Liver (tissue), 9 donors: Measurements from ENCODE around the gene ARL13B. TPM values are rescaled to one million over a fixed set of nuclear protein-coding genes. Genes with fewer than 3 reads are reported as not detected.

Source experiments
- DNase-seq: peaks from one replicate; pipeline ENCODE4 v3.0.0-alpha.2; 2017; ENCODE audit warnings: low spot score
- H3K27ac ChIP-seq, 2 donors: one replicate each; pipeline ENCODE4 v1.7.0; 2013; ENCODE audit warnings: inconsistent platforms in 2 of 2, low read length in 2 of 2, control low read depth in 1 of 2, low read depth in 1 of 2, mild to moderate bottlenecking in 1 of 2
- H3K27me3 ChIP-seq, 4 donors: one replicate each; pipeline versions ENCODE4 v1.6.1 to v1.7.0; 2013; ENCODE audit warnings: low read length in 3 of 4, inconsistent platforms in 1 of 4, mild to moderate bottlenecking in 1 of 4, moderate library complexity in 1 of 4; ENCODE audit not compliant: control insufficient read depth in 4 of 4, insufficient read depth in 4 of 4
- H3K36me3 ChIP-seq, 4 donors: one replicate each; pipeline versions ENCODE4 v1.6.1 to v1.7.0; 2013; ENCODE audit warnings: low read length in 3 of 4, mild to moderate bottlenecking in 3 of 4, low read depth in 1 of 4, moderate library complexity in 1 of 4; ENCODE audit not compliant: control insufficient read depth in 4 of 4, insufficient read depth in 3 of 4
- H3K4me1 ChIP-seq, 4 donors: one replicate each; pipeline versions ENCODE4 v1.6.1 to v1.7.0; 2013; ENCODE audit warnings: low read length in 3 of 4, mild to moderate bottlenecking in 3 of 4, moderate library complexity in 1 of 4; ENCODE audit not compliant: control insufficient read depth in 4 of 4, insufficient read depth in 4 of 4
- H3K4me3 ChIP-seq, 3 donors: one replicate each; pipeline versions ENCODE4 v1.6.1 to v1.7.0; 2013; ENCODE audit warnings: low read length in 3 of 3, control low read depth in 1 of 3, low read depth in 1 of 3, mild to moderate bottlenecking in 1 of 3
- H3K9ac ChIP-seq, 2 donors: one replicate each; pipeline ENCODE4 v1.7.0; 2013; ENCODE audit warnings: low read length in 2 of 2, mild to moderate bottlenecking in 2 of 2, moderate library complexity in 2 of 2, control low read depth in 1 of 2, low read depth in 1 of 2
- H3K9me3 ChIP-seq, 4 donors: one replicate each; pipeline versions ENCODE4 v1.6.1 to v1.7.0; 2013; ENCODE audit warnings: low read length in 3 of 4; ENCODE audit not compliant: control insufficient read depth in 4 of 4
- ATF3 ChIP-seq: IDR thresholded peaks from 2 replicates; pipeline ENCODE4 v1.6.1; 2016; ENCODE audit warnings: antibody characterized with exemption
- CTCF ChIP-seq: fragments of 150-350 bp; IDR thresholded peaks from 2 replicates; pipeline ENCODE4 v1.5.1; 2017; ENCODE audit warnings: improper control_type of control experiment, low read depth, low read length; ENCODE audit not compliant: missing input control
- EGR1 ChIP-seq, 2 donors: IDR thresholded peaks; 2 replicates each; pipeline ENCODE4 v1.6.1; 2016 to 2018; ENCODE audit warnings: antibody characterized with exemption in 2 of 2, low read depth in 2 of 2
- FOXA1 ChIP-seq: IDR thresholded peaks from 2 replicates; pipeline ENCODE4 v1.6.1; 2016; ENCODE audit warnings: antibody characterized with exemption
- FOXA2 ChIP-seq: IDR thresholded peaks from 2 replicates; pipeline ENCODE4 v1.6.1; 2016; ENCODE audit warnings: antibody characterized with exemption
- GABPA ChIP-seq, 2 donors: IDR thresholded peaks in 1 of 2; conservative IDR thresholded peaks in 1 of 2; 2 replicates each; pipeline ENCODE4 v1.6.1; 2016; ENCODE audit warnings: antibody characterized with exemption in 2 of 2, mild to moderate bottlenecking in 1 of 2, moderate library complexity in 1 of 2
- HNF4A ChIP-seq, 2 donors: conservative IDR thresholded peaks; 2 replicates each; pipeline ENCODE4 v1.6.1; 2016; ENCODE audit warnings: antibody characterized with exemption in 2 of 2, mild to moderate bottlenecking in 2 of 2
- HNF4G ChIP-seq: IDR thresholded peaks from 2 replicates; pipeline ENCODE4 v1.6.1; 2016; ENCODE audit warnings: antibody characterized with exemption
- JUND ChIP-seq, 2 donors: IDR thresholded peaks; 2 replicates each; pipeline ENCODE4 v1.6.1; 2016; ENCODE audit warnings: antibody characterized with exemption in 2 of 2
- MAX ChIP-seq: IDR thresholded peaks from 2 replicates; pipeline ENCODE4 v1.6.1; 2016; ENCODE audit warnings: antibody characterized with exemption
- NR2F2 ChIP-seq: IDR thresholded peaks from 2 replicates; pipeline ENCODE4 v1.6.1; 2016; ENCODE audit warnings: antibody characterized with exemption
- RAD21 ChIP-seq, 2 donors: IDR thresholded peaks; 2 replicates each; pipeline ENCODE4 v1.6.1; 2016; ENCODE audit warnings: antibody characterized with exemption in 2 of 2, mild to moderate bottlenecking in 2 of 2
- REST ChIP-seq: IDR thresholded peaks from 2 replicates; pipeline ENCODE4 v1.6.1; 2016; ENCODE audit warnings: antibody characterized with exemption, mild to moderate bottlenecking
- RXRA ChIP-seq, 2 donors: IDR thresholded peaks; 2 replicates each; pipeline ENCODE4 v1.6.1; 2017 to 2018; ENCODE audit warnings: antibody characterized with exemption in 2 of 2, mild to moderate bottlenecking in 1 of 2
- SP1 ChIP-seq: IDR thresholded peaks from 2 replicates; pipeline ENCODE4 v1.6.1; 2018; ENCODE audit warnings: antibody characterized with exemption, mild to moderate bottlenecking
- TAF1 ChIP-seq: conservative IDR thresholded peaks from 2 replicates; pipeline ENCODE4 v1.6.1; 2016; ENCODE audit warnings: antibody characterized with exemption, mild to moderate bottlenecking
- YY1 ChIP-seq: IDR thresholded peaks from 2 replicates; pipeline ENCODE4 v1.6.1; 2016; ENCODE audit warnings: antibody characterized with exemption, mild to moderate bottlenecking
- ZBTB33 ChIP-seq: IDR thresholded peaks from 2 replicates; pipeline ENCODE4 v1.6.1; 2016; ENCODE audit warnings: antibody characterized with exemption
- WGBS: extraction: QIAGEN DNeasy Blood & Tissue Kit; methylation state at CpG from one replicate; pipeline ENCODE4 v1.1.7; 2013; 5-methylcytosine and 5-hydroxymethylcytosine counted together
- polyA plus RNA-seq, 2 donors: library from polyadenylated mRNA; stranded (reverse) in 1 of 2; unstranded in 1 of 2; fragments of 200-250 nt in 1 of 2; fragments of >200 nt in 1 of 2; fragmentation: Nextera tagmentation in 1 of 2; extraction: Ambion mirVana in 1 of 2; gene quantifications; one replicate each; pipeline versions ENCODE4 v1.2.1 to v1.2.3, GENCODE V29; 2013 to 2015
- total RNA-seq, 2 donors: library from RNA; depleted of rRNA; stranded (reverse); fragments of >200 nt; gene quantifications; one replicate each; pipeline ENCODE4 v1.2.3, GENCODE V29; 2014
- donor health status: healthy.
- donor health status: healthy.
- donor health status: healthy.
- donor health status: healthy.
- donor health status: healthy.

Gene ARL13B
- total and polyA plus RNA-seq, 4 donors, result 3.0 to 5.8 (median 3.5) TPM

- no peak overlapping the region for H3K9ac ChIP-seq
- 98% methylated on average over 2 of the region's 2 CpGs for WGBS
- TF ChIP-seq ATF3 (no peak), HNF4G (no peak), REST (no peak), RAD21 (IDR thresholded peaks at IDR 0.05) (no peak), EGR1 (IDR thresholded peaks at IDR 0.05; ENCODE audit: low read depth in 2 of 2) (no peak), HNF4A (conservative IDR thresholded peaks at IDR 0.05) (no peak), NR2F2 (no peak), ZBTB33 (no peak), FOXA2 (no peak), FOXA1 (no peak), RXRA (IDR thresholded peaks at IDR 0.05) (no peak), SP1 (no peak), CTCF (no peak), TAF1 (no peak), JUND (IDR thresholded peaks at IDR 0.05) (no peak), YY1 (no peak), MAX (no peak), GABPA (IDR thresholded peaks at IDR 0.05 in 1 of 2, conservative IDR thresholded peaks at IDR 0.05 in 1 of 2) (no peak)
Measured at GRCh38 chr3:94046533-94046932, 66.6 kb downstream of the ARL13B start.

More at GRCh38 chr3:94046533-94046932, 66.6 kb downstream of the ARL13B start:
- no peak for DNase-seq
- Histone ChIP-seq H3K4me1 (no peaks in the 10 kb centered on the region), H3K4me3 (no peak overlapping the region), H3K9me3 (peaks cover 0 to 5% (median 0%) of the 10 kb centered on the region in 4 donors), H3K27me3 (no peaks in the 10 kb centered on the region), H3K36me3 (peaks cover 0 to 6% (median 0%) of the 10 kb centered on the region in 4 donors), H3K27ac (no peak overlapping the region)
